Left ventricle myocardium inferior (tissue), 1 donor: ENCODE measurements around the gene FRAS1. TPM values are rescaled to one million over a fixed set of nuclear protein-coding genes. Genes with fewer than 3 reads are reported as not detected.

Source experiments
- DNase-seq: peaks from one replicate; pipeline ENCODE4 v3.0.0-alpha.2; 2020
- H3K27ac ChIP-seq: fragments of 200-600 bp; replicated peaks from 2 replicates; pipeline ENCODE4 v1.8.0; 2021
- H3K27me3 ChIP-seq: fragments of 200-600 bp; 2 replicates; pipeline ENCODE4 v1.8.0; 2021; ENCODE audit warnings: low read depth
- H3K36me3 ChIP-seq: fragments of 200-600 bp; 2 replicates; pipeline ENCODE4 v1.8.0; 2021
- H3K4me1 ChIP-seq: fragments of 200-600 bp; 2 replicates; pipeline ENCODE4 v1.8.0; 2021
- H3K4me3 ChIP-seq: fragments of 200-600 bp; 2 replicates; pipeline ENCODE4 v1.8.0; 2021; ENCODE audit warnings: mild to moderate bottlenecking, moderate library complexity
- H3K9me3 ChIP-seq: fragments of 200-600 bp; replicated peaks from 2 replicates; pipeline ENCODE4 v1.8.0; 2021
- CTCF ChIP-seq: fragments of 200-600 bp; IDR thresholded peaks from 2 replicates; pipeline ENCODE4 v1.8.0; 2021; ENCODE audit warnings: antibody characterized with exemption, mild to moderate bottlenecking, borderline replicate concordance
- intact Hi-C: fragments of 100-400 bp; cut with micrococcal nuclease; formaldehyde crosslinking; loops from one replicate; pipeline ENCODE4 v1.11.0; 2022
- total RNA-seq: library from RNA; stranded (reverse); fragmentation: NEBNext Ultra II Directional; extraction: Animal tissue kit (Norgen Biotek cat#: 25700); gene quantifications from one replicate; pipeline ENCODE4 v1.2.1, GENCODE V29; 2021
- donor health status: DM: no; HTN: yes; CAD: no; lungs with severe emphysema.

FRAS1 gene
- total RNA-seq, 1 donor from 2014 or later: 1.4 TPM

GRCh38 chr4:78047366-78047765, 9.8 kb upstream of the FRAS1 start:
- H3K9me3 ChIP-seq: no peaks in the 10 kb centered on the region
- no peak overlapping the region for H3K27ac ChIP-seq
- TF ChIP-seq CTCF: no peak
- no peaks in the 10 kb centered on the region for H3K27me3 ChIP-seq
- H3K4me3 ChIP-seq: no peak overlapping the region
- intact Hi-C loops: no loop called here
- no peak for DNase-seq
- no peaks in the 10 kb centered on the region for H3K36me3 ChIP-seq
- H3K4me1 ChIP-seq: no peaks in the 10 kb centered on the region

DNA sequence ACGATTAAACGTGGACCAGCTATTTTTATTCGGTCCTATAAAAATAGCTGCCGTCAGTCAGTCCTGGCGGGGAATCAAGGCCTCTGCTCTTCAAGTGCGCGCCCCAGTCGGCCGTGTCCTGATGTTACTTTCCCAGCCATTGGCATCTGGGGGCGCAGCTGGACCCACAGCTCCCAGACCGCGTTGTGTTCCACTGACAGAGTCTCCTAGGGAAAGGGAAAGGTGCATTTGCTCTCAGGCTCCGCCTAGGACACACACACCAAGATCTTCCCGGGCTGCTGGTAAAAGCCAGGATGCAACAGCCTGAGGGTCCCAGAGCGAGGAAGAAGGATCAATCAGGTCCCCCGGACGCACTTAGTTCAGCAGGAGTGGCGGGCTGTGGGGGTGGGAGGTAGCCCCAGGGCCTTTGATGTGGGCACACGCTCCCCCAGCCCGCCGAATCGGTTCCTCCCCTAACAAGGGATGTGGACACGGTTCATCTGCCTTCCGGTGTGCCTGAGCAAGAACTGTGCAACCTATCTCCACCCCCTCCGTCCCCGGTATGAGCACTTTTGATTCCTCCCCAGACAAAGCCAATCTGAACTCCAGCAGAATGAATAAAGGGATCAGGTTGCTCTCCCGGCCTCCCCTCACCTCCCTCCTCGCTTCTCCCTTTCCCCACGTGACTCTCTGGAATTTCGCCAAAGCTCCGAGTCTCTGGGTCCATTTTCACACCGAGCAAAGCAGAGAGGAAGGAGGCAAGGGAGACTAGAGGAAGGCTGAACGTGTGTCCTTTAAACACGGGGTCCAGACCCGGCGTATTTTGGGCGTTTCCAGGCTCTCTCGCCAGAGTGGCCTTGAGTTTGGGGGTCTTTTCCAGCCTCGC, 626 bp upstream of the FRAS1 start:
- intact Hi-C loops: no loop called here
- Histone ChIP-seq H3K4me1 (peaks cover 34% of the 10 kb centered on the region), H3K4me3 (peak overlapping the region; percentile 84), H3K27me3 (no peaks in the 10 kb centered on the region), H3K9me3 (no peaks in the 10 kb centered on the region), H3K27ac (peak overlapping the region; percentile 91), H3K36me3 (no peaks in the 10 kb centered on the region)
- DNase-seq: peak; percentile 70
- peak; percentile 29 for TF ChIP-seq CTCF

- Histone ChIP-seq H3K27me3 (no peaks in the 10 kb centered on the region), H3K4me1 (peaks cover 34% of the 10 kb centered on the region), H3K36me3 (no peaks in the 10 kb centered on the region), H3K4me3 (peak overlapping the region; percentile 84), H3K9me3 (no peaks in the 10 kb centered on the region), H3K27ac (peak overlapping the region; percentile 91)
- intact Hi-C loops: no loop called here
- peak; percentile 36 for DNase-seq
- no peak for TF ChIP-seq CTCF
Measured at GRCh38 chr4:78057600-78058550, 752 bp downstream of the FRAS1 start.

DNA sequence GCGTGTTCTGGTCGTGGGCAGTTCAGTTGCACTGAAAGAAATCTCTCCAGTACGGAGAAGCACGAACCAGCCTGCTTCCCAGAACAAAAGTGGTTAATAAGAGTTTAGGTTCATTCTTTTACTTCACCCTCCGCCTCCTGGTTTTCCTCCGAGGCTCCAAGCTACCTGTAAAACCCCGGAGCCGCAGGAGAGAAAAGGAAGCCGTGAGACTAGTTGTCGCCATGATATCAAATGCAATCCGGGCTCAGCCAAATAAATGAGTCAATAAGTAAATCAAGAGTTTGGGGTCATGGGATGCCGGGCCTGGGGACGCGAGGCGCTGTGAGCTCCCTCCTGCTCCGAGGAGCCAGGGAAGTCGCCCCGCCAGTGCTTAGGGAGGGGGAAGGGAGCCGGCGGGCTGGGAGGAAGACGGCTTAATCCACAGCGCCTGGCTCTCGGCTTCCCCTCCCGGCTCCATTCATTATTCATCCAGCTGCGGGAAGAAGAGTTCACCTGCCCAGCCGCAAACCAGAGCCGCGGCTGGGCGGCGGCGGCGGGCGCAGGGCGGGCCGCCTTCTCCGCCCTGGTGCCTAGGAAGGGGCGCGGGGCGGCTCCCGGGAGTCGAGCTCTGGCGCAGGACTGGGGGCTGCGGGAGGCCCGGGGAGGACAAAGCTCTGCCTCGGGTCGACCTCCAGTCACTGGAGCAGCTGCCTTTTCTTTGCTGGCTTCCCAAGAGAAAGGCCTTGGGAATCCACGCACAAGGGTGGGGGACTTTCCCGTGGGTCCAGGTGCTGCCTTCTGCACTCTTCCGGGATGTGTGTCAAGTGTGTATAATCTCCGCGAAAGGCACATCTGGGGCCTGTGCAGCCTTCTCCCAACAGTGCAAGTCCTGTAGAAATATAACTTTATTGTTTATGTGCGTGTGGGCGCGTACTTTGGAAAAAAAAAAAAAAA, 1.7 kb downstream of the FRAS1 start:
- H3K27me3 ChIP-seq: no peaks in the 10 kb centered on the region
- peak overlapping the region; percentile 62 for H3K27ac ChIP-seq
- peak overlapping the region; percentile 84 for H3K4me3 ChIP-seq
- TF ChIP-seq CTCF: no peak
- H3K36me3 ChIP-seq: no peaks in the 10 kb centered on the region
- DNase-seq: peak; percentile 24
- intact Hi-C loops: no loop called here
- peaks cover 34% of the 10 kb centered on the region for H3K4me1 ChIP-seq
- no peaks in the 10 kb centered on the region for H3K9me3 ChIP-seq

DNA sequence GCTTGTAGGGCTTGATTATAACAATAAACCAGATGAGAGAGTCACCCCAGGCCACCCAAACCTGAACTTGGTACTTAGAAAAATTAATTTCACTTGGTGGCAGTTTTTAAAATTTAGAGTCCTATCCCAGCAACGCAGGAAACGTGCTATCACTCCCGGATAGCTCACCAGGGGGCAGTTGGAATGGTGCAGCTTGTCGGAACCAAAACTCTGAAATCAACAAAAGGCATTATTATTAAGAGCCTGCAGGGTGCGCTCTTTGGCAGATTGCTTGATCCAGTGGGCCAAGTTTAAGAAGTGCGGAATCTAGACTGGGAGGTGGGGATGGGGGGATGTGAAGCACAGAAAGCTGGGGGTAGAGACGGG, 2.4 kb downstream of the FRAS1 start:
- peak; percentile 66 for TF ChIP-seq CTCF
- peak overlapping the region; percentile 84 for H3K4me3 ChIP-seq
- DNase-seq: peak; percentile 24
- peak overlapping the region; percentile 62 for H3K27ac ChIP-seq
- no peaks in the 10 kb centered on the region for H3K9me3 ChIP-seq
- intact Hi-C loops: no loop called here
- peaks cover 34% of the 10 kb centered on the region for H3K4me1 ChIP-seq
- no peaks in the 10 kb centered on the region for H3K36me3 ChIP-seq
- H3K27me3 ChIP-seq: no peaks in the 10 kb centered on the region
